GM19238 (cell line): ENCODE data around the gene MICALL2.

ENCODE experiments used
- DNase-seq: peaks from one replicate; pipeline ENCODE4 v3.0.0; 2011; ENCODE audit warnings: low spot score; ENCODE audit not compliant: insufficient read length

Gene MICALL2

GRCh38 chr7:1493129-1493528 lies 33.9 kb upstream of the MICALL2 start:
- DNase-seq: no peak

- no peak for DNase-seq
Observed at GRCh38 chr7:1492640-1493039, 33.4 kb upstream of the MICALL2 start.

- DNase-seq: no peak
Observed at GRCh38 chr7:1492221-1492620, 33.0 kb upstream of the MICALL2 start.

GRCh38 chr7:1490837-1491236 lies 31.6 kb upstream of the MICALL2 start:
- DNase-seq: no peak

DNA sequence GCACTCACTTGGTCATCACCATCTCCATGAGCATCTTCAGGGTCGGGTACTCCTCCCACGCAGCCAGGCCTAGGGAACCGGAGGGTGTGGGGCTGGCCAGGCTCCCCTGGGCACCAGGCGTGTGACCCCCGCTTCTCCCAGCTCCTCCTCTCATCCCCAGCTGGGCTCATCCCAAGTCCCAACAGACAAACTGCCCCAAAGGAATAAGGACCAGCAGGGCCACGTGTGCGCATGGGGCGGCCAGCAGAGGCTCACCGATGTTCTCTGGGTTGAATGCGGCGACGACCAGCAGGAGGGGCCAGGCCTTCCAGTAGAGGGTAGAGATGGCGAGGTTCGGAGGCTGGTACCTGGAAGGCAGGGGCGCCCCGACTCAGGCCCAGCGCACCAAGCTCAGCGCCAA lies 30.1 kb upstream of the MICALL2 start:
- no peak for DNase-seq

- no peak for DNase-seq
Observed at GRCh38 chr7:1488016-1488415, 28.7 kb upstream of the MICALL2 start.

GRCh38 chr7:1487466-1487865 lies 28.2 kb upstream of the MICALL2 start:
- no peak for DNase-seq

GRCh38 chr7:1486571-1486970 lies 27.3 kb upstream of the MICALL2 start:
- DNase-seq: no peak

DNA sequence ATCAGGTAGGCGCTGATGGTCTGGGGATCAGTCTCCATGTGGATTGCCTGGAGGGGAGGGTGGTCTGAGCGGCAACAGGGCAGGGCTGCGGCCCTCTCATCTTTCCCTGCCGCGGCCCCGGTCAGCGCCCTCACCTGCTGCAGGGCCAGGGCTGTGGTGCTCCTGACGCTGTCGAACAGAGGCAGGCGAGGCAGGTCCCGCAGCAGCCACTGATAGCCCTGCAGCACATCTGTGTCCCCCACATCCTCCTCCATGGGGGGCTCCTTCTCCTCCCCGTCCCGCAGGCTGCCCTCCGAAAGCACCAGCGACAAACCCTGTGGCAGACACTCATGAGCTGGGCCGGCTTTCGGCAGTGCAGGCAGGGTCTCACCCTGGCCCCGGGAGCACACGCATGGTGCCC lies 25.9 kb upstream of the MICALL2 start:
- no peak for DNase-seq

DNA sequence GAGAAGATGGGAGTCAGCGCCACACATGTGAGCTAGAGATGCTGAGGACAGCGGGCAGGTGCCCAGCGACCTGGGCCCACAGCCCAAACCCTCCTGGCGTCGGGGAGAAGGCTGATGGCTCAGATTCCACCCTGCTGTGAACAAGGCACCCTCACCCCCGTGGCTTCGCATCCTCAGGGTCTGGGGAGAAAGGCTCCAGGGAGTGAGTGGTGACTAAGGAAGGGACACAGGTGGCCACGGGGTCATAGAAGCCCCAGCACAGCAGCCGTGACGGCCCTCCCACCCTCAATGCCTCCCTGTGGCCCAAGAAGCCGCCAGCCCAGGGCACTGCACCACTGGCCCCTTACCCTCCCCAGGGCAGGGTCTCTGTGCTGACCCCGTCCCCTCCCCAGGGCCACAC lies 25.3 kb upstream of the MICALL2 start:
- no peak for DNase-seq

DNA sequence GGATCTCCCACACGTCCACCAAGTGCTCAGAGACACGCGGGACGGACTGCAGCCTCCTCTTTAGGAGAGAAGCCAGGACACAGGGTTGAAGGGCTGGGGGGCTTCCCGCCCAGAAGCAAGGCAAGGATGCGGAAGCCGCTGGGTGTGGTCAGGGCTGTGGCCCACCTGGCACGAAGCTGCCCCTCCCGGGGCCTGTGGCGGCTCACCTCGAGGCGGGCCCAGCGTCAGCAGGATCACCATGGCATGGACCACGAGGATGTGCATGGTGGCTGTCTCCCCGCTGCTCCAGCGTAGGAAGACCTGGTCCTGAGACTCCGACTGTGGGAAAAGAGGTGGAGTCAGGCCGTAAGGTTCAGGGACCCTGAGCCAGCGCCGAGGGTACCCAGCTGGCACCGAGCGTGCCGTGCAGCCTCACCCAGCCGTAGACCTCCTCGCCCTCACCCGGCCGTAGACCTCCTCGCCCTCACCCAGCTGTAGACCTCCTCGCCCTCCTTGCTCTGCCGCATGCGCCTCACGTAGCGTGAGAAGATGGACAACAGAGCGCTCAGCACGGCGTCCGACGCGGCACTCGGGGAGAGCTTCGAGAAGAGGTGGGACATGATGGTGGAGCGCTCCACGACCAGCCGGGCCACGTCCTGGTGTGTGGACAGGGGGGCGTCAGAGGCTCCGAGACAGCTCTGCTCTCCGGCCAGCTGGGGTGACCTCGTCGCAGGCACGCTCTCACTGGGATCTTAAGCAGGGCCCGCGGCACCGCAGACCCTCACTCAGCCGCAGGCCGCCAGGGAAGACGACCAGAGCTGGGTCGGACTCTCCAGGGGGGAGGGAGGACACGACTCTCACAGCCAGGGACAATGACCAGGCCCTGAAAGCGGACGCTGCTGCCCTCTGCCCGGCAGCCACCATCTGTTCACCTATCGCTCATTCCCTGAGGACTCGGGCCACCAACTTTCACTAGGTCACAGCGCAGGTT lies 24.6 kb upstream of the MICALL2 start:
- DNase-seq: no peak

GRCh38 chr7:1483079-1483478 lies 23.8 kb upstream of the MICALL2 start:
- no peak for DNase-seq

- DNase-seq: no peak
Observed at GRCh38 chr7:1481300-1481699, 22.0 kb upstream of the MICALL2 start.

GRCh38 chr7:1480670-1481069 lies 21.4 kb upstream of the MICALL2 start:
- DNase-seq: no peak

DNA sequence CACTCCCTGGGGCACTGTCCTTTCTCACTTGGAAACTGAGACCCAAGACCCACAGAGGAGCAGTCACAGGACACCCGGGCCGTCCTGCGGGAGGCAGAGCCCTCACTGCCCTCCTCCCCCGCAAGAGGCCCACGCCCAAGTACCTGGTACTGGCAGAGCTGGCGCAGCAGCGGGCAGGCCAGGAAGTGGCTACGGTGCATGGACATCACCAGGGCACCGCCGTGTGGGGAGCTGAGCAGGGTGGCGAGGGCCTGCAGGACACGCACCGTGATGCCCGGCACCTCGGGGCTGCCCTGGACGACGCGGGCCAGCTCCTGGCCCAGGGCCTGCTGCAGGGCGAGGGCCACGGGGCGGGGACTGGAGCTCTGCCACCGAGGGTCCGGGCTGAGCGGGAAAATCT lies 20.0 kb upstream of the MICALL2 start:
- DNase-seq: no peak

DNA sequence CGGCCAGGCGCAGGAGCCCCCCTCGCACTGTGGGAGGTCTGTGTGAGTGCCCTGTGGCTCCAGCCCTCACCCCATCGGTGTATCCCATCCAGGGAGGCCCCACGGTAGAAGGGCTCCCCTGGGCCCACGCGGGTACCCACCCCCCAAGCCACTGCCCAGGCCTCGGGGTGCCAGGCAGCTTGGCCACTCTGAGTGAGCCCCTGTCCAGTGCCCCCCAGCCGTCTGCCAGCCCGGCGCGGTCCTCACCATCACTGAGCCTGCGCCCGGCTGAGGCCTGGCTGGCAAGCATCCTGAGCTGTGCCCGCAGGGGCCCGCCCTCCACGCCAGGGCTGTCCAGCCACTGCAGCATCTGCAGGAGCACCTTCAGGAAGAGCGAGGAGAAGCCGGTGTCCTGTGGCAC lies 19.2 kb upstream of the MICALL2 start:
- no peak for DNase-seq

DNA sequence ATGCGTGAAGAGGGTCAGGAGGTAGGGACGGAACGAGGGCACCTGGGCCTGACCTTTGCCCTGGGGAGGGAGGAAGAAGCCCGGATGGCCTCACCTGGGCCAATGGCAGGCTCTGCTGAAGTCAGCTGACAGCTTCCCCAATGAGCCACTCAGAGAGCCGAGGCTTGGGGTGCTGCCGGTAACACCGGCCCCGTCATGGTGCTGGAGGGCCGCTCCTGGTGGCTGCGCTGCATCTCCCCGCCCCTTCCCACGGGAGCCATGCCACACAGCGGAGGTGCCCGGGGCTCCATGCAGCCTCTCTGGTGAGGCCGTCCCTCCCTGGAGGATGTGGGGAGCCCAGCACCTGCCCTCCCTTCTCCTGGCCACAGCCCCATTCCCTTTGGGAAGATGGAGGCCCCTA lies 17.6 kb upstream of the MICALL2 start:
- DNase-seq: no peak

GRCh38 chr7:1475991-1476390 lies 16.7 kb upstream of the MICALL2 start:
- DNase-seq: no peak

- no peak for DNase-seq
Observed at GRCh38 chr7:1475393-1475792, 16.1 kb upstream of the MICALL2 start.

DNA sequence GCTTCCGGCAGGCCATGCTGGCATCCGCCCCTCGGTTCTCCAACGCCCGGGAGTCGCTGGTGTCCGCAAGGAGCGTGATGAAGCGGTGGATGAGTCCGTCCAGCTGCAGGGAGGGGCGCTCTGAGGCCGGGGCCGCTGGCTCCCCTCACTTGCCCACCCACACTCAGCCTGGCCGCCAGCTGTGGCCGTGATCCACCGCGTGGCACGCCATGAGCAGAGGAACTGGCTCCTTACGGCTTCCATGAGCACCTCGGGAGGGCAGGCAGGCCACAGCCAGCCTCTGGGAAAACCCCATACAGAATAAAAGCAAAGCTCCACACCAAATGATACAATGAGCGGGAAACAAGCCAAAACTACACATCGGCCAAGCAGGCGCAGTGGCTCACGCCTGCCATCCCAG lies 15.5 kb upstream of the MICALL2 start:
- DNase-seq: no peak

- peak; percentile 94 for DNase-seq
Observed at GRCh38 chr7:1473864-1474512, 14.7 kb upstream of the MICALL2 start.

DNA sequence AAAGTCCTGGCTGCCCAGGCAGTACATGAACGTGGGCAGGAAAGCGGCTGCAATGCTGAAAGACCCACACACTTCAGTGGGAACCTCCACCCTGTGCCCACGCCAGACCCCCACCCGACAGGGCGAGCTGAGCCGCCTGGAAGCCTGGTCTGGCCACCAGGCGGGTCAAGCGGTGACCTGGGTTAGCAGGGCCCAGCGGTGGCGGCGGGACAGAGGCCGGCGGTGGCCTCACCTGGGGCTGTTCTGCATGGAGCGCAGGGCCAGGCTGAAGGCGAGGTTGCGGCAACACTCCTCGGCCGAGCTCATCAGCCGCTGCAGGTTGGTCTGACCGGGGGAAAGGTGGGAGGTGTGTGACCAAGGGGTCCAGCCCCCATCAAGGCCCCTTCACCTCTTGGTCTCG lies 11.6 kb upstream of the MICALL2 start:
- DNase-seq: no peak
